Activated CD8-positive, alpha-beta memory T cell treated with anti-CD3 and anti-CD28 coated beads, Interleukin-2, amount 50 U/mL, for 24 hours (primary cell): ENCODE measurements around the gene CCNI2.

ENCODE experiments used
- DNase-seq: peaks from one replicate; pipeline ENCODE4 v3.0.0-alpha.2; 2020; ENCODE audit errors: extremely low read depth

Gene CCNI2

GRCh38 chr5:132750471-132751230 is 3.4 kb downstream of the CCNI2 start:
- DNase-seq = no peak

- DNase-seq = no peak
These were observed 4.2 kb downstream of the CCNI2 start for GRCh38 chr5:132751444-132751843.

- DNase-seq = no peak
These were observed 4.8 kb downstream of the CCNI2 start for GRCh38 chr5:132751971-132752580.

- DNase-seq = no peak
These were observed 5.4 kb downstream of the CCNI2 start for GRCh38 chr5:132752581-132753125.

- no peak for DNase-seq
These were observed 6.1 kb downstream of the CCNI2 start for GRCh38 chr5:132753135-132753987.

GRCh38 chr5:132754111-132754510 is 6.9 kb downstream of the CCNI2 start:
- DNase-seq = no peak

GRCh38 chr5:132754947-132755346 is 7.7 kb downstream of the CCNI2 start:
- DNase-seq = no peak

- no peak for DNase-seq
These were observed 9.3 kb downstream of the CCNI2 start for GRCh38 chr5:132756542-132756941.

- DNase-seq = no peak
These were observed 11.2 kb downstream of the CCNI2 start for GRCh38 chr5:132758451-132758850.

GRCh38 chr5:132759114-132760048 is 12.2 kb downstream of the CCNI2 start:
- DNase-seq = no peak

- no peak for DNase-seq
These were observed 12.8 kb downstream of the CCNI2 start for GRCh38 chr5:132760049-132760420.

- no peak for DNase-seq
These were observed 13.5 kb downstream of the CCNI2 start for GRCh38 chr5:132760601-132761317.

GRCh38 chr5:132761321-132762240 is 14.4 kb downstream of the CCNI2 start:
- no peak for DNase-seq

- no peak for DNase-seq
These were observed 15.2 kb downstream of the CCNI2 start for GRCh38 chr5:132762246-132763000.

GRCh38 chr5:132763181-132764036 is 16.2 kb downstream of the CCNI2 start:
- no peak for DNase-seq

- DNase-seq = no peak
These were observed 16.8 kb downstream of the CCNI2 start for GRCh38 chr5:132764051-132764450.

GRCh38 chr5:132764671-132765238 is 17.5 kb downstream of the CCNI2 start:
- no peak for DNase-seq
